HG03558 (cell line): Measurements from ENCODE around the gene IGFN1.

Source experiments
- ATAC-seq: cut with Tn5 transposase; IDR thresholded peaks from one replicate; pipeline ENCODE4 v1.9.1; 2021; ENCODE audit warnings: moderate number of reproducible peaks; ENCODE audit not compliant: unreplicated experiment; ENCODE audit errors: extremely low read depth

IGFN1 gene

DNA sequence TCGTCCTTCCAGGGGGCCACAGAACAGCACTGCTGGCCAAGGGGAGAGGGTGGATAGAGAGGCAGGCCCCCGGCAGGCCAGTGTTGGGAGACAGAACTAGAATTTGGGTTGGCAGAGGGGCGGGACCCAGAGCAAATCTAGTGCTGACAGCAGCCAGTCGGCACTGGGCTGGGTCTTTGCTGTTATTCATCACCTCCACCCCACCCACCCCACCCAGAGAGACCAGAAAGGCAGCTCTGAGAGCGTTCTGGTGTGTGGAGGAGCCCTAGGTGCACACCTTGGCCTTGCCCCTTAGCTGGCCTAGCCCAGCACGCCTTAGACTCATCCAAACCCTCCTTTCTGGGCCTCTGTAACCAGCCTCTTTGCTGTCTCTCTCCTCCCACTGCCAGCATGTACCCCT, 86.3 kb downstream of the IGFN1 start:
- no peak for ATAC-seq

GRCh38 chr1:201277441-201277840, 86.8 kb downstream of the IGFN1 start:
- ATAC-seq: no peak
